ENCODE data around the gene CCDC12.

- TF ChIP-seq CEBPB (IDR thresholded peaks at IDR 0.05) (no peak), RAD21 (IDR thresholded peaks at IDR 0.05; ENCODE audit: low read depth) (no peak), USF1 (IDR thresholded peaks at IDR 0.05) (no peak), TAF1 (IDR thresholded peaks at IDR 0.05; ENCODE audit: low read depth) (no peak), EGR1 (IDR thresholded peaks at IDR 0.05) (no peak), FOXM1 (IDR thresholded peaks at IDR 0.05; ENCODE audit: borderline replicate concordance, low read depth) (no peak), YY1 (IDR thresholded peaks at IDR 0.05; ENCODE audit: low read depth) (no peak), MAX (IDR thresholded peaks at IDR 0.05) (no peak), NFIC (IDR thresholded peaks at IDR 0.05) (no peak)
Observed at GRCh38 chr3:47024932-47025331, 48.4 kb upstream of the CCDC12 start.
